ENCODE data around the gene CCDC191. TPM values are rescaled to one million over a fixed set of nuclear protein-coding genes. Genes with fewer than 3 reads are reported as not detected.

Gene CCDC191
- total RNA-seq (1 to 10 TPM; 5.8 to 6.9 TPM), polyA plus RNA-seq (1 to 10 TPM; 1.9 to 2.1 (median 2.1) TPM), total RNA-seq (4.9 to 31.1 (median 14.0) reads per million in 6 experiments)

GRCh38 chr3:114056130-114057010 is at the start of gene CCDC191, which contains the start of gene QTRT2:
TSS of gene CCDC191 (minus strand) at chr3:114056526. CDS start at chr3:114056466, 60 bp downstream.
TSS of gene QTRT2 (plus strand) at chr3:114056737. CDS start at chr3:114065258, 8,521 bp downstream.
- Mint-ChIP-seq H3K4me3 (peak within 1 kb of the TSS; percentile 90 to 99 (median 95)), H3K27me3 (peaks cover 0 to 4% (median 0%) of the 10 kb centered on the region in 5 donors), H3K27ac (peak within 1 kb of the TSS; percentile 91 to 99 (median 96)), H3K36me3 (peaks cover 0 to 11% (median 7%) of the 10 kb centered on the region in 3 donors), H3K9me3 (no peaks in the 10 kb centered on the region), H3K4me1 (peaks cover 26 to 60% (median 53%) of the 10 kb centered on the region in 4 donors)
- peak; percentile 95 to 96 for ATAC-seq
- peak; percentile 85 to 100 (median 99) for DNase-seq
- POLR2A ChIA-PET, result interaction anchor here (0.8 to 1.2 kb wide), 3 partner anchors 157 to 1090 kb away, joined by 3 to 9 read pairs (median 3); partner anchors contain the start of genes NAA50 and ZBTB20

GRCh38 chr3:114104414-114104813 is 48.1 kb upstream of the CCDC191 start:
- Mint-ChIP-seq H3K9me3 (no peaks in the 10 kb centered on the region), H3K4me1 (no peaks in the 10 kb centered on the region), H3K27me3 (peaks cover 1 to 8% (median 5%) of the 10 kb centered on the region in 5 donors), H3K36me3 (no peaks in the 10 kb centered on the region), H3K4me3 (no peak overlapping the region), H3K27ac (no peak overlapping the region)
- no peak for DNase-seq
- ATAC-seq, result no peak
- POLR2A ChIA-PET, result no interaction called here

GRCh38 chr3:114103858-114104257 is 47.5 kb upstream of the CCDC191 start:
- Mint-ChIP-seq H3K27ac (no peak overlapping the region), H3K36me3 (no peaks in the 10 kb centered on the region), H3K9me3 (no peaks in the 10 kb centered on the region), H3K4me3 (no peak overlapping the region), H3K4me1 (no peaks in the 10 kb centered on the region), H3K27me3 (peaks cover 0 to 7% (median 5%) of the 10 kb centered on the region in 5 donors)
- DNase-seq (no peak), ATAC-seq (no peak)
- POLR2A ChIA-PET, result no interaction called here

GRCh38 chr3:114103181-114103580 is 46.9 kb upstream of the CCDC191 start:
- H3K27ac Mint-ChIP-seq, result no peak overlapping the region
- H3K36me3 Mint-ChIP-seq, result no peaks in the 10 kb centered on the region
- no peak for ATAC-seq
- peaks cover 0 to 7% (median 5%) of the 10 kb centered on the region in 5 donors for H3K27me3 Mint-ChIP-seq
- POLR2A ChIA-PET, result no interaction called here
- no peak for DNase-seq
- no peaks in the 10 kb centered on the region for H3K4me1 Mint-ChIP-seq
- no peak overlapping the region for H3K4me3 Mint-ChIP-seq
- H3K9me3 Mint-ChIP-seq, result no peaks in the 10 kb centered on the region

- ATAC-seq (no peak), DNase-seq (no peak)
- Mint-ChIP-seq H3K36me3 (no peaks in the 10 kb centered on the region), H3K27me3 (peaks cover 0 to 6% (median 5%) of the 10 kb centered on the region in 5 donors), H3K9me3 (no peaks in the 10 kb centered on the region), H3K4me3 (no peak overlapping the region), H3K27ac (no peak overlapping the region), H3K4me1 (no peaks in the 10 kb centered on the region)
- POLR2A ChIA-PET, result no interaction called here
Observed at GRCh38 chr3:114101101-114101500, 44.8 kb upstream of the CCDC191 start.

GRCh38 chr3:114095796-114096195 is 39.5 kb upstream of the CCDC191 start:
- Mint-ChIP-seq H3K4me1 (peaks cover 0 to 8% (median 1%) of the 10 kb centered on the region in 4 donors), H3K27ac (no peak overlapping the region), H3K36me3 (no peaks in the 10 kb centered on the region), H3K9me3 (peaks cover 0 to 3% (median 0%) of the 10 kb centered on the region in 9 donors), H3K4me3 (no peak overlapping the region), H3K27me3 (peaks cover 0 to 5% (median 0%) of the 10 kb centered on the region in 5 donors)
- POLR2A ChIA-PET, result no interaction called here
- DNase-seq (no peak), ATAC-seq (no peak)

- ATAC-seq, result no peak
- Mint-ChIP-seq H3K36me3 (no peaks in the 10 kb centered on the region), H3K27ac (no peak overlapping the region), H3K4me1 (peaks cover 0 to 8% (median 1%) of the 10 kb centered on the region in 4 donors), H3K4me3 (no peak overlapping the region), H3K9me3 (peaks cover 0 to 3% (median 0%) of the 10 kb centered on the region in 9 donors), H3K27me3 (peaks cover 0 to 4% (median 0%) of the 10 kb centered on the region in 5 donors)
- POLR2A ChIA-PET, result no interaction called here
- no peak for DNase-seq
Observed at GRCh38 chr3:114093596-114093995, 37.3 kb upstream of the CCDC191 start.

- H3K27ac Mint-ChIP-seq, result no peak overlapping the region
- no peak overlapping the region for H3K4me3 Mint-ChIP-seq
- no peak for ATAC-seq
- DNase-seq, result no peak
- peaks cover 0 to under 1% (median under 1%) of the 10 kb centered on the region in 3 donors for H3K36me3 Mint-ChIP-seq
- peaks cover 0 to 3% (median 0%) of the 10 kb centered on the region in 9 donors for H3K9me3 Mint-ChIP-seq
- peaks cover 0 to 8% (median 1%) of the 10 kb centered on the region in 4 donors for H3K4me1 Mint-ChIP-seq
- POLR2A ChIA-PET, result no interaction called here
- H3K27me3 Mint-ChIP-seq, result peaks cover 0 to 4% (median 0%) of the 10 kb centered on the region in 5 donors
Observed at GRCh38 chr3:114093016-114093380, 36.7 kb upstream of the CCDC191 start.

GRCh38 chr3:114092151-114093015 is 36.1 kb upstream of the CCDC191 start:
- Mint-ChIP-seq H3K27me3 (peaks cover 0 to 4% (median 0%) of the 10 kb centered on the region in 5 donors), H3K4me1 (peaks cover 0 to 8% (median 1%) of the 10 kb centered on the region in 4 donors), H3K4me3 (no peak overlapping the region), H3K36me3 (peaks cover 6% of the 10 kb centered on the region in 3 donors), H3K27ac (no peak overlapping the region), H3K9me3 (peaks cover 0 to 3% (median 0%) of the 10 kb centered on the region in 9 donors)
- POLR2A ChIA-PET, result no interaction called here
- DNase-seq (no peak), ATAC-seq (no peak)

- Mint-ChIP-seq H3K4me3 (no peak overlapping the region), H3K36me3 (peaks cover 11 to 33% (median 32%) of the 10 kb centered on the region in 3 donors), H3K27ac (peak overlapping the region in 2 of 10 donors; percentile 22 to 55), H3K27me3 (no peaks in the 10 kb centered on the region), H3K4me1 (peaks cover 0 to 8% (median 1%) of the 10 kb centered on the region in 4 donors), H3K9me3 (peaks cover 0 to 3% (median 0%) of the 10 kb centered on the region in 9 donors)
- ATAC-seq (no peak), DNase-seq (no peak)
- POLR2A ChIA-PET, result no interaction called here
Observed at GRCh38 chr3:114089675-114090074, 33.3 kb upstream of the CCDC191 start.

GRCh38 chr3:114086356-114086755 is 30.0 kb upstream of the CCDC191 start:
- ATAC-seq (no peak), DNase-seq (no peak)
- Mint-ChIP-seq H3K36me3 (peaks cover 21 to 67% (median 56%) of the 10 kb centered on the region in 3 donors), H3K4me1 (no peaks in the 10 kb centered on the region), H3K9me3 (peaks cover 0 to 2% (median 0%) of the 10 kb centered on the region in 9 donors), H3K27me3 (no peaks in the 10 kb centered on the region), H3K4me3 (no peak overlapping the region), H3K27ac (no peak overlapping the region)
- POLR2A ChIA-PET, result no interaction called here

- ATAC-seq (no peak), DNase-seq (no peak)
- no peaks in the 10 kb centered on the region for H3K9me3 Mint-ChIP-seq
- H3K27ac Mint-ChIP-seq, result peak overlapping the region in 1 of 10 donors; percentile 56
- no peaks in the 10 kb centered on the region for H3K4me1 Mint-ChIP-seq
- peaks cover 21 to 99% (median 80%) of the 10 kb centered on the region in 3 donors for H3K36me3 Mint-ChIP-seq
- no peaks in the 10 kb centered on the region for H3K27me3 Mint-ChIP-seq
- no peak overlapping the region for H3K4me3 Mint-ChIP-seq
- POLR2A ChIA-PET, result no interaction called here
Observed at GRCh38 chr3:114083112-114083511, 26.8 kb upstream of the CCDC191 start.

Data from naive thymus-derived CD8-positive, alpha-beta T cell (primary cell).